HepG2 (cell line): ENCODE measurements around the gene MSTO1. TPM values are rescaled to one million over a fixed set of nuclear protein-coding genes. Genes with fewer than 3 reads are reported as not detected.
A peak's percentile ranks its signal among the peaks of the same experiment; 100 is the strongest.

Experiments
- ATAC-seq: fragments of 200-7000 bp; cut with Tn5 transposase; 3 replicates; pipeline ENCODE4 v1.9.1; 2020; ENCODE audit warnings: mild to moderate bottlenecking, moderate library complexity
- BruUV-seq: library from RNA; stranded (reverse); fragments of 400-500 nt; replicated peaks from 2 replicates; lab custom pipeline; 2021; lab: Mats Ljungman, UMichigan
- CTCF ChIA-PET: fragments of 300-600 bp; formaldehyde crosslinking; extraction: SDS; loops from one replicate; lab custom pipeline; 2021; ENCODE audit warnings: low total read pairs, inconsistent platforms, low intra/inter-chr PET ratio; lab: Yijun Ruan, JAX
- POLR2A ChIA-PET: fragments of 350-600 bp; sonication (Branson Sonifier 250); formaldehyde crosslinking; loops from one replicate; lab custom pipeline; 2020; ENCODE audit warnings: antibody characterized with exemption, inconsistent platforms; lab: Yijun Ruan, JAX
- DNase-seq: peaks from one replicate; pipeline ENCODE4 v3.0.0-alpha.2; 2015; ENCODE audit warnings: low spot score
- FAIRE-seq: peaks from 3 replicates; lab custom pipeline; 2011; peaks lifted over from hg19 to GRCh38; lab: Jason Lieb, UNC
- H2AFZ ChIP-seq: one replicate; pipeline ENCODE4 v1.6.1; 2011; ENCODE audit warnings: low read length, inconsistent platforms
- H3K27ac ChIP-seq: fragments of 300-600 bp; 3 replicates; pipeline ENCODE4 v1.8.0; 2011; ENCODE audit warnings: mixed run types, mild to moderate bottlenecking, mixed read lengths, low read length, inconsistent platforms; ENCODE audit not compliant: insufficient read depth; ENCODE audit errors: extremely low read length
- H3K27me3 ChIP-seq, 2 experiments: fragments of 200-600 bp in 1 of 2; 2 replicates in 1 of 2; 3 replicates in 1 of 2; pipeline versions ENCODE4 v1.6.0 to v1.8.0; 2011; ENCODE audit warnings: low read length in 2 of 2, mild to moderate bottlenecking in 2 of 2, moderate library complexity in 2 of 2, inconsistent platforms in 1 of 2; ENCODE audit not compliant: insufficient read depth in 2 of 2, control insufficient read depth in 1 of 2
- H3K36me3 ChIP-seq, 2 experiments: fragments of 200-600 bp in 1 of 2; replicated peaks in 1 of 2; 2 replicates in 1 of 2; 3 replicates in 1 of 2; pipeline versions ENCODE4 v1.5.1 to v1.8.0; 2011; ENCODE audit warnings: low read length in 2 of 2, inconsistent platforms in 1 of 2; ENCODE audit not compliant: insufficient read depth in 2 of 2, control insufficient read depth in 1 of 2
- H3K4me1 ChIP-seq: 2 replicates; pipeline ENCODE4 v1.5.1; 2012; ENCODE audit warnings: low read length, inconsistent platforms; ENCODE audit not compliant: insufficient read depth
- H3K4me2 ChIP-seq: 2 replicates; pipeline ENCODE4 v1.6.0; 2011; ENCODE audit warnings: low read depth, low read length, inconsistent platforms
- H3K4me3 ChIP-seq, 3 experiments: fragments of 200-600 bp in 1 of 3; sonication (generic), shearing (Covaris generic) in 1 of 3; replicated peaks in 1 of 3; 2 replicates each; pipeline ENCODE4 v1.5.1; 2011 to 2016; ENCODE audit warnings: low read length in 3 of 3, inconsistent platforms in 2 of 3, low read depth in 2 of 3, mild to moderate bottlenecking in 2 of 3, control low read depth in 1 of 3, mixed read lengths in 1 of 3; ENCODE audit not compliant: insufficient read depth in 1 of 3
- H3K79me2 ChIP-seq: one replicate; pipeline ENCODE4 v1.6.1; 2011; ENCODE audit warnings: low read length, inconsistent platforms; ENCODE audit not compliant: insufficient read depth
- H3K9ac ChIP-seq: 2 replicates; pipeline ENCODE4 v1.6.0; 2011; ENCODE audit warnings: mild to moderate bottlenecking, low read depth, low read length, inconsistent platforms; ENCODE audit not compliant: insufficient read depth
- H3K9me3 ChIP-seq: 2 replicates; pipeline ENCODE4 v1.5.1; 2012; ENCODE audit warnings: mild to moderate bottlenecking, low read length
- H4K20me1 ChIP-seq: 2 replicates; pipeline ENCODE4 v1.6.0; 2011; ENCODE audit warnings: inconsistent platforms, mild to moderate bottlenecking, low read length, moderate library complexity; ENCODE audit not compliant: insufficient read depth
- EZH2 ChIP-seq: conservative IDR thresholded peaks from 2 replicates; pipeline ENCODE4 v1.6.1; 2012; ENCODE audit warnings: mild to moderate bottlenecking, low read depth, low read length, moderate library complexity
- PCBP1 ChIP-seq: fragments of 200-400 bp; formaldehyde crosslinking; IDR thresholded peaks from 2 replicates; pipeline ENCODE4 v1.6.1; 2017; ENCODE audit warnings: mild to moderate bottlenecking, low read depth, low read length, borderline replicate concordance
- POLR2AphosphoS2 ChIP-seq: IDR thresholded peaks from 2 replicates; pipeline ENCODE4 v1.6.1; 2011; ENCODE audit warnings: low read depth, low read length, improper control_type of control experiment
- SAFB2 ChIP-seq: sonication (generic); formaldehyde crosslinking; IDR thresholded peaks from 2 replicates; pipeline ENCODE4 v1.5.1; 2020; ENCODE audit warnings: missing genetic modification reagents, low read depth, mild to moderate bottlenecking, borderline replicate concordance
- ZNF121 ChIP-seq: sonication (generic); formaldehyde crosslinking; IDR thresholded peaks from 2 replicates; pipeline ENCODE4 v1.5.0; 2020; ENCODE audit warnings: mild to moderate bottlenecking, missing genetic modification reagents
- ZNF318 ChIP-seq: sonication (generic); formaldehyde crosslinking; IDR thresholded peaks from 2 replicates; pipeline ENCODE4 v1.4.0; 2020; ENCODE audit warnings: mild to moderate bottlenecking, missing genetic modification reagents
- WGBS: methylation state at CpG from one replicate; pipeline ENCODE4 v1.1.6; 2017; ENCODE audit warnings: low lambda C conversion rate; 5-methylcytosine and 5-hydroxymethylcytosine counted together
- in situ Hi-C: cut with HindIII; loops from 2 replicates; pipeline ENCODE4 v1.10.0; 2017; ENCODE audit warnings: low pct_unique_long_range_greater_than_20kb; ENCODE audit not compliant: extremely low pct_ligation_motif_present
- intact Hi-C: fragments of 100-400 bp; cut with micrococcal nuclease; formaldehyde crosslinking; loops from one replicate; pipeline ENCODE4 v1.10.0; 2022; ENCODE audit not compliant: unreplicated experiment
- polyA plus RNA-seq, 8 experiments: library from polyadenylated mRNA; depleted of rRNA in 3 of 8; stranded (reverse) in 7 of 8; unstranded in 1 of 8; fragments of >200 nt; fragmentation: Illumina TruSeq in 4 of 8; extraction: Trizol in 4 of 8; gene quantifications; 2 replicates each; pipeline versions ENCODE4 v1.2.1 to v1.2.3, GENCODE V29; 2011 to 2016; ENCODE audit warnings: low read depth in 4 of 8, missing spikeins in 1 of 8, mixed read lengths in 1 of 8; ENCODE audit not compliant: insufficient read depth in 1 of 8
- total RNA-seq, 5 experiments: library from RNA; depleted of rRNA; stranded (reverse); fragments of >200 nt; fragmentation: Illumina TruSeq; extraction: Trizol; gene quantifications; 2 replicates each; pipeline ENCODE4 v1.2.3, GENCODE V29; 2016; ENCODE audit warnings: low read depth in 1 of 5

Gene MSTO1
- total and polyA plus RNA-seq, 2 of the 13 experiments (the other 11 are each of a cell fraction or from before 2014, with no cell fraction given): 19.1 to 25.3 TPM

GRCh38 chr1:155636397-155637153 is 26.6 kb downstream of the MSTO1 start:
- in situ Hi-C loops: no loop called here

More at GRCh38 chr1:155636397-155637153, 26.6 kb downstream of the MSTO1 start:
- no peak overlapping the region for H3K9ac ChIP-seq
- DNase-seq (no peak), FAIRE-seq (no peak), ATAC-seq (no peak)
- no TSS peak for BruUV-seq
- 88% methylated on average over 10 of the region's 11 CpGs for WGBS
- no peak overlapping the region for H3K27ac ChIP-seq
- H2AFZ ChIP-seq: no peak overlapping the region
- peaks cover 45% of the 10 kb centered on the region for H3K4me1 ChIP-seq
- no peaks in the 10 kb centered on the region for H3K79me2 ChIP-seq
- H3K4me3 ChIP-seq: no peak overlapping the region
- peaks cover 3% of the 10 kb centered on the region for H3K9me3 ChIP-seq
- TF ChIP-seq PCBP1 (no peak), EZH2 (no peak), POLR2AphosphoS2 (no peak), ZNF121 (CRISPR knock-in tag) (peak; percentile 49; the same call in 1 of the 2 replicates), SAFB2 (CRISPR knock-in tag) (no peak), ZNF318 (CRISPR knock-in tag) (no peak)
- H3K4me2 ChIP-seq: no peak overlapping the region
- H3K27me3 ChIP-seq: no peaks in the 10 kb centered on the region
- no peaks in the 10 kb centered on the region for H3K36me3 ChIP-seq
- ChIA-PET CTCF (no interaction called here), POLR2A (no interaction called here)
- intact Hi-C loops: no loop called here
- H4K20me1 ChIP-seq: no peaks in the 10 kb centered on the region
